HG03064 (cell line): ENCODE results near the gene DGCR2.

Experiments used
- ATAC-seq: cut with Tn5 transposase; IDR thresholded peaks from one replicate; pipeline ENCODE4 v1.9.1; 2021; ENCODE audit warnings: low read depth; ENCODE audit not compliant: unreplicated experiment

Gene DGCR2

GRCh38 chr22:19147195-19147780 lies 25.1 kb upstream of the DGCR2 start:
- ATAC-seq: no peak

GRCh38 chr22:19146215-19146968 lies 24.2 kb upstream of the DGCR2 start:
- ATAC-seq: no peak

- ATAC-seq: no peak
Observed at GRCh38 chr22:19143967-19144400, 21.8 kb upstream of the DGCR2 start.

GRCh38 chr22:19143212-19143611 lies 21.0 kb upstream of the DGCR2 start:
- no peak for ATAC-seq

- ATAC-seq: no peak
Observed at GRCh38 chr22:19142394-19142793, 20.2 kb upstream of the DGCR2 start.

GRCh38 chr22:19139974-19140373 lies 17.8 kb upstream of the DGCR2 start:
- ATAC-seq: no peak

- ATAC-seq: no peak
Observed at GRCh38 chr22:19139001-19139356, 16.8 kb upstream of the DGCR2 start.

GRCh38 chr22:19138217-19139000 lies 16.2 kb upstream of the DGCR2 start:
- ATAC-seq: no peak

GRCh38 chr22:19137384-19138216 lies 15.4 kb upstream of the DGCR2 start:
- no peak for ATAC-seq

GRCh38 chr22:19136915-19137314 lies 14.7 kb upstream of the DGCR2 start:
- ATAC-seq: no peak

GRCh38 chr22:19134874-19135273 lies 12.7 kb upstream of the DGCR2 start:
- ATAC-seq: no peak

- ATAC-seq: no peak
Observed at GRCh38 chr22:19134176-19134831, 12.1 kb upstream of the DGCR2 start.

GRCh38 chr22:19133561-19133960 lies 11.3 kb upstream of the DGCR2 start:
- no peak for ATAC-seq

GRCh38 chr22:19132693-19133400 lies 10.6 kb upstream of the DGCR2 start:
- no peak for ATAC-seq

GRCh38 chr22:19132153-19132552 lies 9.9 kb upstream of the DGCR2 start:
- no peak for ATAC-seq

- no peak for ATAC-seq
Observed at GRCh38 chr22:19131685-19132015, 9.4 kb upstream of the DGCR2 start.

- no peak for ATAC-seq
Observed at GRCh38 chr22:19130959-19131684, 8.9 kb upstream of the DGCR2 start, which contains the start of gene TSSK2. TSS of gene TSSK2 (plus strand) at chr22:19131308. CDS start at chr22:19131400, 92 bp downstream.

- ATAC-seq: no peak
Observed at GRCh38 chr22:19129871-19130270, 7.7 kb upstream of the DGCR2 start.
